GM19043 (cell line): ENCODE measurements around the gene RPP14.

Source experiments
- ATAC-seq: cut with Tn5 transposase; IDR thresholded peaks from one replicate; pipeline ENCODE4 v1.9.1; 2021; ENCODE audit warnings: low read depth; ENCODE audit not compliant: unreplicated experiment

The RPP14 gene

GRCh38 chr3:58353722-58354553, 47.9 kb downstream of the RPP14 start:
- ATAC-seq, result no peak

GRCh38 chr3:58355179-58355578, 49.1 kb downstream of the RPP14 start:
- peak; percentile 56 for ATAC-seq

- ATAC-seq, result no peak
These were observed 50.0 kb downstream of the RPP14 start for GRCh38 chr3:58356054-58356453.

GRCh38 chr3:58357402-58357801, 51.4 kb downstream of the RPP14 start:
- no peak for ATAC-seq

GRCh38 chr3:58358092-58358491, 52.0 kb downstream of the RPP14 start:
- no peak for ATAC-seq

GRCh38 chr3:58358808-58359207, 52.8 kb downstream of the RPP14 start:
- ATAC-seq, result no peak

GRCh38 chr3:58359621-58360020, 53.6 kb downstream of the RPP14 start:
- no peak for ATAC-seq

GRCh38 chr3:58361866-58362265, 55.8 kb downstream of the RPP14 start:
- no peak for ATAC-seq

GRCh38 chr3:58366699-58367098, 60.7 kb downstream of the RPP14 start:
- ATAC-seq, result no peak

- ATAC-seq, result no peak
These were observed 63.0 kb downstream of the RPP14 start for GRCh38 chr3:58369038-58369437.
